ENCODE data around the gene RNF149.

GRCh38 chr2:101351207-101351606 is 42.7 kb upstream of the RNF149 start:
- TF ChIP-seq POLR2A (IDR thresholded peaks at IDR 0.05; ENCODE audit: low read depth, low read length): no peak
- TF ChIP-seq POLR2AphosphoS5 (IDR thresholded peaks at IDR 0.05; ENCODE audit: low read depth, low read length): no peak
- TF ChIP-seq PAX5 (IDR thresholded peaks at IDR 0.05; ENCODE audit: insufficient read depth, low read length, severe bottlenecking): no peak
